Fibroblast of peridontal ligament (primary cell): ENCODE data around the gene SPOCK2.
"Not testable (repeated sequence)": the region's sequence is repeated elsewhere in the genome, so short reads cannot be mapped to it uniquely, and the experiment has no call there.

Experiments used
- DNase-seq: peaks from one replicate; pipeline ENCODE4 v3.0.0-alpha.2; 2010; ENCODE audit errors: extremely low read depth

The SPOCK2 gene

GRCh38 chr10:72108004-72108370 is 19.6 kb upstream of the SPOCK2 start:
- DNase-seq: not testable (repeated sequence)

GRCh38 chr10:72107325-72108003 is 19.1 kb upstream of the SPOCK2 start:
- no peak for DNase-seq

- no peak for DNase-seq
Measured at GRCh38 chr10:72106896-72107295, 18.5 kb upstream of the SPOCK2 start.

- no peak for DNase-seq
Measured at GRCh38 chr10:72106154-72106849, 18.0 kb upstream of the SPOCK2 start.

- DNase-seq: no peak
Measured at GRCh38 chr10:72105710-72106109, 17.4 kb upstream of the SPOCK2 start.

GRCh38 chr10:72105098-72105475 is 16.7 kb upstream of the SPOCK2 start:
- no peak for DNase-seq

GRCh38 chr10:72104472-72105097 is 16.2 kb upstream of the SPOCK2 start:
- DNase-seq: peak; percentile 21

GRCh38 chr10:72099600-72099921 is 11.2 kb upstream of the SPOCK2 start:
- no peak for DNase-seq

- no peak for DNase-seq
Measured at GRCh38 chr10:72098836-72099599, 10.7 kb upstream of the SPOCK2 start.

GRCh38 chr10:72098301-72098835 is 10.0 kb upstream of the SPOCK2 start:
- no peak for DNase-seq

- peak; percentile 87 for DNase-seq
Measured at GRCh38 chr10:72097448-72098300, 9.3 kb upstream of the SPOCK2 start.

GRCh38 chr10:72096115-72097000 is 8.0 kb upstream of the SPOCK2 start:
- peak; percentile 55 for DNase-seq

GRCh38 chr10:72095195-72095594 is 6.8 kb upstream of the SPOCK2 start:
- no peak for DNase-seq

GRCh38 chr10:72094574-72094973 is 6.2 kb upstream of the SPOCK2 start:
- DNase-seq: no peak

- DNase-seq: no peak
Measured at GRCh38 chr10:72093450-72093849, 5.1 kb upstream of the SPOCK2 start.

GRCh38 chr10:72092987-72093386 is 4.6 kb upstream of the SPOCK2 start:
- no peak for DNase-seq

GRCh38 chr10:72092171-72092924 is 4.0 kb upstream of the SPOCK2 start:
- DNase-seq: no peak

- no peak for DNase-seq
Measured at GRCh38 chr10:72090326-72090725, 2.0 kb upstream of the SPOCK2 start.

- DNase-seq: no peak
Measured at GRCh38 chr10:72089618-72090017, 1.3 kb upstream of the SPOCK2 start.
